GM12878 (cell line): ENCODE data around the gene ME3. TPM values are rescaled to one million over a fixed set of nuclear protein-coding genes. Genes with fewer than 3 reads are reported as not detected.

Source experiments
- ASH2L ChIP-seq: fragments of 300-600, 200-600 bp; sonication (generic); IDR thresholded peaks from 2 replicates; pipeline ENCODE4 v1.6.1; 2017; ENCODE audit warnings: low read depth, mild to moderate bottlenecking, borderline replicate concordance
- FOXM1 ChIP-seq: IDR thresholded peaks from 2 replicates; pipeline ENCODE4 v1.6.1; 2012; ENCODE audit warnings: low read depth, mild to moderate bottlenecking, inconsistent platforms, low read length, moderate library complexity
- KAT2A ChIP-seq: conservative IDR thresholded peaks from 2 replicates; pipeline ENCODE4 v1.6.1; 2011; ENCODE audit warnings: low read depth, low read length; ENCODE audit not compliant: control insufficient read depth
- MEF2B ChIP-seq: fragments of 450-650 bp; IDR thresholded peaks from 2 replicates; pipeline ENCODE4 v1.6.1; 2018; ENCODE audit warnings: mild to moderate bottlenecking, moderate library complexity; ENCODE audit not compliant: partially characterized antibody, poor library complexity, severe bottlenecking
- NFYA ChIP-seq: IDR thresholded peaks from 2 replicates; pipeline ENCODE4 v1.6.1; 2011; ENCODE audit warnings: low read depth, mild to moderate bottlenecking, low read length, improper control_type of control experiment, borderline replicate concordance
- NFYB ChIP-seq: IDR thresholded peaks from 2 replicates; pipeline ENCODE4 v1.6.1; 2011; ENCODE audit warnings: low read depth, mild to moderate bottlenecking, low read length, improper control_type of control experiment, moderate library complexity; ENCODE audit not compliant: insufficient read depth
- NKRF ChIP-seq: fragments of 450-650 bp; conservative IDR thresholded peaks from 2 replicates; pipeline ENCODE4 v1.6.1; 2017; ENCODE audit warnings: mild to moderate bottlenecking, moderate library complexity
- REST ChIP-seq: IDR thresholded peaks from 2 replicates; pipeline ENCODE4 v1.6.1; 2012; ENCODE audit warnings: mild to moderate bottlenecking, low read depth, low read length
- SKIL ChIP-seq: fragments of 450-650 bp; IDR thresholded peaks from 2 replicates; pipeline ENCODE4 v1.6.1; 2017; ENCODE audit warnings: mild to moderate bottlenecking, low read depth, inconsistent platforms; ENCODE audit not compliant: poor library complexity, severe bottlenecking
- USF2 ChIP-seq: IDR thresholded peaks from 2 replicates; pipeline ENCODE4 v1.6.1; 2011; ENCODE audit warnings: low read depth, low read length, improper control_type of control experiment, borderline replicate concordance
- ZBTB11 ChIP-seq: fragments of 450-650 bp; formaldehyde crosslinking; IDR thresholded peaks from 2 replicates; pipeline ENCODE4 v1.5.0; 2022; ENCODE audit warnings: mild to moderate bottlenecking, missing genetic modification characterization
- polyA plus RNA-seq, 11 experiments: library from polyadenylated mRNA; depleted of rRNA in 4 of 11; unstranded in 6 of 11; stranded (reverse) in 5 of 11; fragments of >200 nt; fragmentation: Nextera tagmentation in 4 of 11; fragmentation: Illumina TruSeq in 1 of 11; extraction: Ambion mirVana in 4 of 11; extraction: Trizol in 1 of 11; gene quantifications; 1 replicate in 1 of 11; 2 replicates in 10 of 11; pipeline versions ENCODE4 v1.2.1 to v1.2.3, GENCODE V29; 2011 to 2016; ENCODE audit warnings: inconsistent platforms in 2 of 11, missing spikeins in 2 of 11, low read depth in 1 of 11
- total RNA-seq, 4 experiments: library from RNA; depleted of rRNA in 3 of 4; stranded (reverse); fragments of >200 nt in 3 of 4; fragmentation: Illumina TruSeq in 1 of 4; extraction: Trizol in 1 of 4; gene quantifications; 2 replicates each; pipeline versions ENCODE4 v1.2.1 to v1.2.3, GENCODE V29; 2013 to 2021

The ME3 gene
- total and polyA plus RNA-seq, 10 of the 15 experiments (the other 5 are each of a cell fraction or from before 2014, with no cell fraction given): 0.06 to 0.40 (median 0.19) TPM; not detected in 2

- TF ChIP-seq REST: no peak
- no peak for TF ChIP-seq NKRF
- TF ChIP-seq USF2: no peak
- TF ChIP-seq NFYB: no peak
- peak; percentile 83 for TF ChIP-seq MEF2B
- peak; percentile 25 for TF ChIP-seq SKIL
- TF ChIP-seq NFYA: no peak
- TF ChIP-seq KAT2A: no peak
- no peak for TF ChIP-seq ZBTB11
- TF ChIP-seq FOXM1: no peak
- TF ChIP-seq ASH2L: no peak
Observed at GRCh38 chr11:86511086-86511551, 161.3 kb downstream of the ME3 start (continued).
